Activated gamma-delta T cell treated with Interleukin-2 at 50 U/mL for 16 hours (primary cell): Measurements from ENCODE around the gene XRCC3.
A peak's percentile ranks its signal among the peaks of the same experiment; 100 is the strongest.

ENCODE experiments used
- DNase-seq: peaks from one replicate; pipeline ENCODE4 v3.0.0-alpha.2; 2020

XRCC3 gene

GRCh38 chr14:103715052-103716000, at the start of gene XRCC3, which contains the start of gene ZFYVE21:
TSS of gene XRCC3 (minus strand) at chr14:103715451. CDS start at chr14:103711087, 4,364 bp downstream.
TSS of gene ZFYVE21 (plus strand) at chr14:103715810. CDS start at chr14:103715842, 32 bp downstream.
- DNase-seq, result peak; percentile 99

- no peak for DNase-seq
Observed at GRCh38 chr14:103763730-103764488, 48.7 kb upstream of the XRCC3 start.

GRCh38 chr14:103762541-103762940, 47.3 kb upstream of the XRCC3 start:
- DNase-seq, result no peak

- DNase-seq, result no peak
Observed at GRCh38 chr14:103762036-103762435, 46.8 kb upstream of the XRCC3 start.

GRCh38 chr14:103758059-103758776, 43.0 kb upstream of the XRCC3 start:
- DNase-seq, result no peak

GRCh38 chr14:103755060-103755459, 39.8 kb upstream of the XRCC3 start:
- DNase-seq, result no peak

GRCh38 chr14:103753774-103754173, 38.5 kb upstream of the XRCC3 start:
- DNase-seq, result no peak

- DNase-seq, result no peak
Observed at GRCh38 chr14:103749860-103750259, 34.6 kb upstream of the XRCC3 start.

GRCh38 chr14:103749452-103749851, 34.2 kb upstream of the XRCC3 start:
- no peak for DNase-seq

- DNase-seq, result peak; percentile 58
Observed at GRCh38 chr14:103748534-103748857, 33.2 kb upstream of the XRCC3 start.

GRCh38 chr14:103746701-103747100, 31.4 kb upstream of the XRCC3 start:
- no peak for DNase-seq

GRCh38 chr14:103745424-103745823, 30.2 kb upstream of the XRCC3 start:
- DNase-seq, result no peak

- DNase-seq, result no peak
Observed at GRCh38 chr14:103744621-103745395, 29.6 kb upstream of the XRCC3 start.

- DNase-seq, result no peak
Observed at GRCh38 chr14:103743691-103744090, 28.4 kb upstream of the XRCC3 start.

- DNase-seq, result no peak
Observed at GRCh38 chr14:103742499-103743255, 27.4 kb upstream of the XRCC3 start.

- no peak for DNase-seq
Observed at GRCh38 chr14:103741876-103742275, 26.6 kb upstream of the XRCC3 start.

- no peak for DNase-seq
Observed at GRCh38 chr14:103740991-103741689, 25.9 kb upstream of the XRCC3 start.

- no peak for DNase-seq
Observed at GRCh38 chr14:103739793-103740501, 24.7 kb upstream of the XRCC3 start.

- DNase-seq, result no peak
Observed at GRCh38 chr14:103739466-103739792, 24.2 kb upstream of the XRCC3 start.

- DNase-seq, result no peak
Observed at GRCh38 chr14:103738701-103739451, 23.6 kb upstream of the XRCC3 start.
